ENCODE data around the gene EVI5L. TPM values are rescaled to one million over a fixed set of nuclear protein-coding genes. Genes with fewer than 3 reads are reported as not detected.

EVI5L gene
- polyA plus RNA-seq, 1 donor from 2014 or later: 50.6 TPM

- H2AFZ ChIP-seq (ENCODE audit: low read depth, low read length): no peak overlapping the region
- H3K4me3 ChIP-seq (ENCODE audit: low read length): no peak overlapping the region
- H3K79me2 ChIP-seq (replicated peaks; ENCODE audit: insufficient read depth, low read length): no peaks in the 10 kb centered on the region
- H3K4me2 ChIP-seq (ENCODE audit: low read length): no peak overlapping the region
- no peak overlapping the region for H3K27ac ChIP-seq (ENCODE audit: low read length)
- H3K9me3 ChIP-seq (ENCODE audit: low read length): no peaks in the 10 kb centered on the region
- no peak overlapping the region for H3K9ac ChIP-seq (ENCODE audit: low read length)
- no peaks in the 10 kb centered on the region for H3F3A ChIP-seq (ENCODE audit: insufficient read depth, low read length, poor library complexity, severe bottlenecking)
- no peaks in the 10 kb centered on the region for H3K36me3 ChIP-seq (ENCODE audit: insufficient read depth, low read length)
- TF ChIP-seq, protein P1, sequence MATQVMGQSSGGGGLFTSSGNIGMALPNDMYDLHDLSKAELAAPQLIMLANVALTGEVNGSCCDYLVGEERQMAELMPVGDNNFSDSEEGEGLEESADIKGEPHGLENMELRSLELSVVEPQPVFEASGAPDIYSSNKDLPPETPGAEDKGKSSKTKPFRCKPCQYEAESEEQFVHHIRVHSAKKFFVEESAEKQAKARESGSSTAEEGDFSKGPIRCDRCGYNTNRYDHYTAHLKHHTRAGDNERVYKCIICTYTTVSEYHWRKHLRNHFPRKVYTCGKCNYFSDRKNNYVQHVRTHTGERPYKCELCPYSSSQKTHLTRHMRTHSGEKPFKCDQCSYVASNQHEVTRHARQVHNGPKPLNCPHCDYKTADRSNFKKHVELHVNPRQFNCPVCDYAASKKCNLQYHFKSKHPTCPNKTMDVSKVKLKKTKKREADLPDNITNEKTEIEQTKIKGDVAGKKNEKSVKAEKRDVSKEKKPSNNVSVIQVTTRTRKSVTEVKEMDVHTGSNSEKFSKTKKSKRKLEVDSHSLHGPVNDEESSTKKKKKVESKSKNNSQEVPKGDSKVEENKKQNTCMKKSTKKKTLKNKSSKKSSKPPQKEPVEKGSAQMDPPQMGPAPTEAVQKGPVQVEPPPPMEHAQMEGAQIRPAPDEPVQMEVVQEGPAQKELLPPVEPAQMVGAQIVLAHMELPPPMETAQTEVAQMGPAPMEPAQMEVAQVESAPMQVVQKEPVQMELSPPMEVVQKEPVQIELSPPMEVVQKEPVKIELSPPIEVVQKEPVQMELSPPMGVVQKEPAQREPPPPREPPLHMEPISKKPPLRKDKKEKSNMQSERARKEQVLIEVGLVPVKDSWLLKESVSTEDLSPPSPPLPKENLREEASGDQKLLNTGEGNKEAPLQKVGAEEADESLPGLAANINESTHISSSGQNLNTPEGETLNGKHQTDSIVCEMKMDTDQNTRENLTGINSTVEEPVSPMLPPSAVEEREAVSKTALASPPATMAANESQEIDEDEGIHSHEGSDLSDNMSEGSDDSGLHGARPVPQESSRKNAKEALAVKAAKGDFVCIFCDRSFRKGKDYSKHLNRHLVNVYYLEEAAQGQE (IDR thresholded peaks at IDR 0.05; ENCODE audit: borderline replicate concordance): no peak
- no peak for TF ChIP-seq TAF1 (IDR thresholded peaks at IDR 0.05; ENCODE audit: low read depth)
- no peak for TF ChIP-seq POLR2AphosphoS5 (IDR thresholded peaks at IDR 0.05)
- no peak for TF ChIP-seq SMC3 (conservative IDR thresholded peaks at IDR 0.05; ENCODE audit: poor library complexity)
- TF ChIP-seq EZH2 (IDR thresholded peaks at IDR 0.05; ENCODE audit: borderline replicate concordance, insufficient read depth, low read length, poor library complexity, severe bottlenecking): no peak
- no peak for TF ChIP-seq CTCF (IDR thresholded peaks at IDR 0.05; ENCODE audit: poor library complexity, severe bottlenecking)
- TF ChIP-seq RAD21 (conservative IDR thresholded peaks at IDR 0.05): no peak
- TF ChIP-seq EP300 (conservative IDR thresholded peaks at IDR 0.05; ENCODE audit: poor library complexity, severe bottlenecking): no peak
- no peak for TF ChIP-seq MXI1 (conservative IDR thresholded peaks at IDR 0.05; ENCODE audit: poor library complexity, severe bottlenecking)
- H3K27me3 ChIP-seq (ENCODE audit: insufficient read depth, low read depth, low read length): no peaks in the 10 kb centered on the region
- H3K9me2 ChIP-seq (ENCODE audit: insufficient read depth, low read length): no peaks in the 10 kb centered on the region
- H4K20me1 ChIP-seq (ENCODE audit: insufficient read depth): no peaks in the 10 kb centered on the region
Measured at GRCh38 chr19:7879836-7880235, 49.8 kb downstream of the EVI5L start.

GRCh38 chr19:7881910-7882309 lies 51.9 kb downstream of the EVI5L start:
- H3K27ac ChIP-seq (ENCODE audit: low read length): no peak overlapping the region
- no peak overlapping the region for H3K4me2 ChIP-seq (ENCODE audit: low read length)
- no peaks in the 10 kb centered on the region for H3K79me2 ChIP-seq (replicated peaks; ENCODE audit: insufficient read depth, low read length)
- no peak overlapping the region for H3K4me3 ChIP-seq (ENCODE audit: low read length)
- TF ChIP-seq MXI1 (conservative IDR thresholded peaks at IDR 0.05; ENCODE audit: poor library complexity, severe bottlenecking): no peak
- TF ChIP-seq RAD21 (conservative IDR thresholded peaks at IDR 0.05): no peak
- no peak for TF ChIP-seq POLR2AphosphoS5 (IDR thresholded peaks at IDR 0.05)
- no peak for TF ChIP-seq EP300 (conservative IDR thresholded peaks at IDR 0.05; ENCODE audit: poor library complexity, severe bottlenecking)
- no peak for TF ChIP-seq TAF1 (IDR thresholded peaks at IDR 0.05; ENCODE audit: low read depth)
- no peak for TF ChIP-seq CTCF (IDR thresholded peaks at IDR 0.05; ENCODE audit: poor library complexity, severe bottlenecking)
- TF ChIP-seq, protein P1 (IDR thresholded peaks at IDR 0.05; ENCODE audit: borderline replicate concordance): no peak
- no peak for TF ChIP-seq SMC3 (conservative IDR thresholded peaks at IDR 0.05; ENCODE audit: poor library complexity)
- TF ChIP-seq EZH2 (IDR thresholded peaks at IDR 0.05; ENCODE audit: borderline replicate concordance, insufficient read depth, low read length, poor library complexity, severe bottlenecking): no peak
- no peaks in the 10 kb centered on the region for H3K9me2 ChIP-seq (ENCODE audit: insufficient read depth, low read length)
- H3K9me3 ChIP-seq (ENCODE audit: low read length): no peaks in the 10 kb centered on the region
- no peak overlapping the region for H2AFZ ChIP-seq (ENCODE audit: low read depth, low read length)
- no peaks in the 10 kb centered on the region for H3K36me3 ChIP-seq (ENCODE audit: insufficient read depth, low read length)
- H3K27me3 ChIP-seq (ENCODE audit: insufficient read depth, low read depth, low read length): no peaks in the 10 kb centered on the region
- no peaks in the 10 kb centered on the region for H3F3A ChIP-seq (ENCODE audit: insufficient read depth, low read length, poor library complexity, severe bottlenecking)
- no peak overlapping the region for H3K9ac ChIP-seq (ENCODE audit: low read length)
- H4K20me1 ChIP-seq (ENCODE audit: insufficient read depth): no peaks in the 10 kb centered on the region
